WTC11 (cell line): ENCODE data around the gene RNF145. TPM values are rescaled to one million over a fixed set of nuclear protein-coding genes. Genes with fewer than 3 reads are reported as not detected.

Source experiments
- ATAC-seq: fragments of 200-7000 bp; cut with Tn5 transposase; 2 replicates; pipeline ENCODE4 v1.10.0; 2021; ENCODE audit warnings: mild to moderate bottlenecking, moderate library complexity
- CTCF ChIA-PET: fragments of 300-600 bp; sonication (Branson Sonifier 250); formaldehyde crosslinking; loops from one replicate; lab custom pipeline; 2021; ENCODE audit warnings: antibody characterized with exemption; lab: Charles Lee
- POLR2A ChIA-PET: fragments of 350-600 bp; sonication (Branson Sonifier 250); formaldehyde crosslinking; loops from one replicate; lab custom pipeline; 2021; ENCODE audit warnings: antibody characterized with exemption; lab: Charles Lee
- DNase-seq: peaks from one replicate; pipeline ENCODE4 v3.0.0; 2021; ENCODE audit warnings: low spot score
- H3K27ac Mint-ChIP-seq: 2 replicates; pipeline ENCODE4 v1.8.0; 2021; ENCODE audit warnings: mixed read lengths
- H3K27me3 Mint-ChIP-seq: 2 replicates; pipeline ENCODE4 v1.8.0; 2021; ENCODE audit warnings: low read depth, mild to moderate bottlenecking, moderate library complexity, mixed read lengths
- H3K36me3 Mint-ChIP-seq: 2 replicates; pipeline ENCODE4 v1.8.0; 2021; ENCODE audit warnings: mixed read lengths
- H3K4me1 Mint-ChIP-seq: 2 replicates; pipeline ENCODE4 v1.8.0; 2022; ENCODE audit warnings: mixed read lengths
- H3K4me3 Mint-ChIP-seq: 2 replicates; pipeline ENCODE4 v1.8.0; 2021; ENCODE audit warnings: mild to moderate bottlenecking, moderate library complexity, mixed read lengths
- H3K9me3 Mint-ChIP-seq: 2 replicates; pipeline ENCODE4 v1.8.0; 2021; ENCODE audit warnings: mixed read lengths
- AFF4 ChIP-seq: sonication (generic); formaldehyde crosslinking; IDR thresholded peaks from 2 replicates; pipeline ENCODE4 v1.8.1; 2023; ENCODE audit warnings: mild to moderate bottlenecking, missing genetic modification reagents, borderline replicate concordance
- CBFB ChIP-seq: sonication (generic); formaldehyde crosslinking; IDR thresholded peaks from 2 replicates; pipeline ENCODE4 v1.8.1; 2022; ENCODE audit warnings: mild to moderate bottlenecking, low read depth, missing genetic modification reagents
- CREB1 ChIP-seq: sonication (generic); formaldehyde crosslinking; IDR thresholded peaks from 2 replicates; pipeline ENCODE4 v1.8.0; 2023; ENCODE audit warnings: mild to moderate bottlenecking, missing genetic modification reagents
- ELF4 ChIP-seq: sonication (generic); formaldehyde crosslinking; IDR thresholded peaks from 2 replicates; pipeline ENCODE4 v1.8.1; 2022; ENCODE audit warnings: low read depth, mild to moderate bottlenecking, moderate library complexity, missing genetic modification reagents
- ESRRA ChIP-seq: sonication (generic); formaldehyde crosslinking; IDR thresholded peaks from 2 replicates; pipeline ENCODE4 v1.8.1; 2022; ENCODE audit warnings: mild to moderate bottlenecking, missing genetic modification reagents, borderline replicate concordance
- FOXP1 ChIP-seq: sonication (generic); formaldehyde crosslinking; IDR thresholded peaks from 2 replicates; pipeline ENCODE4 v1.8.0; 2022; ENCODE audit warnings: missing genetic modification reagents, mild to moderate bottlenecking, moderate library complexity, borderline replicate concordance
- IRF1 ChIP-seq: sonication (generic); formaldehyde crosslinking; IDR thresholded peaks from 2 replicates; pipeline ENCODE4 v1.8.0; 2023; ENCODE audit warnings: missing genetic modification reagents
- NFATC4 ChIP-seq: fragments of 250-450 bp; sonication (Bioruptor Pico); IDR thresholded peaks from 2 replicates; pipeline ENCODE4 v1.9.0; 2021; ENCODE audit warnings: mild to moderate bottlenecking
- NFYB ChIP-seq: sonication (generic); formaldehyde crosslinking; conservative IDR thresholded peaks from 2 replicates; pipeline ENCODE4 v1.8.0; 2022; ENCODE audit warnings: low read depth, missing genetic modification reagents
- OVOL2 ChIP-seq: fragments of 250-450 bp; sonication (Bioruptor Pico); IDR thresholded peaks from 2 replicates; pipeline ENCODE4 v1.9.0; 2021; ENCODE audit warnings: mild to moderate bottlenecking, borderline replicate concordance
- PREB ChIP-seq: sonication (generic); formaldehyde crosslinking; IDR thresholded peaks from 2 replicates; pipeline ENCODE4 v1.8.1; 2022; ENCODE audit warnings: mild to moderate bottlenecking, missing genetic modification reagents, moderate library complexity, borderline replicate concordance
- TP53 ChIP-seq: sonication (generic); formaldehyde crosslinking; IDR thresholded peaks from 2 replicates; pipeline ENCODE4 v1.8.1; 2023; ENCODE audit warnings: mild to moderate bottlenecking, missing genetic modification reagents
- ZNF138 ChIP-seq: sonication (generic); formaldehyde crosslinking; conservative IDR thresholded peaks from 2 replicates; pipeline ENCODE4 v1.8.1; 2022; ENCODE audit warnings: mild to moderate bottlenecking, moderate library complexity, missing genetic modification reagents
- ZNF281 ChIP-seq: sonication (generic); formaldehyde crosslinking; IDR thresholded peaks from 2 replicates; pipeline ENCODE4 v1.8.0; 2023; ENCODE audit warnings: mild to moderate bottlenecking, missing genetic modification reagents
- ZNF416 ChIP-seq: fragments of 250-450 bp; sonication (Bioruptor Pico); IDR thresholded peaks from 2 replicates; pipeline ENCODE4 v1.9.0; 2021; ENCODE audit warnings: mild to moderate bottlenecking, inconsistent platforms
- total RNA-seq: library from RNA; stranded (reverse); gene quantifications from 3 replicates; pipeline ENCODE4 v1.2.3, GENCODE V29; 2021
- TF ChIP-seq, protein P1 (sequence below): sonication (generic); formaldehyde crosslinking; IDR thresholded peaks from 2 replicates; pipeline ENCODE4 v1.8.1; 2023; ENCODE audit warnings: mild to moderate bottlenecking, missing genetic modification reagents
- TF ChIP-seq, protein P2 (sequence below): sonication (generic); formaldehyde crosslinking; IDR thresholded peaks from 2 replicates; pipeline ENCODE4 v1.8.1; 2023; ENCODE audit warnings: mild to moderate bottlenecking, missing genetic modification reagents
- TF ChIP-seq, protein P3 (sequence below): sonication (generic); formaldehyde crosslinking; IDR thresholded peaks from 2 replicates; pipeline ENCODE4 v1.8.1; 2022; ENCODE audit warnings: missing genetic modification reagents, borderline replicate concordance
- TF ChIP-seq, protein P4 (sequence below): fragments of 250-450 bp; sonication (Bioruptor Pico); IDR thresholded peaks from 2 replicates; pipeline ENCODE4 v2.1.2; 2022; ENCODE audit warnings: mild to moderate bottlenecking, moderate library complexity
- TF ChIP-seq, protein P5 (sequence below): sonication (generic); formaldehyde crosslinking; IDR thresholded peaks from 2 replicates; pipeline ENCODE4 v1.8.1; 2023; ENCODE audit warnings: mild to moderate bottlenecking, missing genetic modification reagents, moderate library complexity

Gene RNF145
- total RNA-seq, 1 experiment from 2014 or later = 76.8 TPM

DNA sequence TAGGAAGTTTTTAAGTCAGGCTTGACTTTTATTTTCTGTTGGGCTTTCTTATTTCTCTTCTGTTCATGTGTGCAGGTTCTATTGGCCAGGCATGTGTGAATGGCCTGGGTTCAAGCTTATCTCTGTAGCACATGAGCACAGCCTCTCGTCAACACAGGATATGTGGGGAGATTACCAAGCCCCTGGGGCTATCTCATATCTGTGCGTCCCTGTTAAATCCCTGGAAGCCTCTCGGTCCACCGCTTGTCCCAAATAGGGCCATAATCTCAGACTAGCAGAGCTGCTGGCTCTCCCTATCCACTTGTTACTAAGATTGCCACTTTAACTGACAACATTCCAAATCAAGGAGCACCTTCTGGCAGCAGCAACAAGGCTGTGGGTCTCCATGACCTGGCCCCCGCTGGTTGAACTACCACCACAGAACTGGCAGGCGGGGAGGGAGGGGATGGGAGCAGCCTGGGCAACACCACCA lies 81.2 kb downstream of the RNF145 start (continued):
- TF ChIP-seq AFF4 (CRISPR knock-in tag) = no peak
- TF ChIP-seq, protein P1, sequence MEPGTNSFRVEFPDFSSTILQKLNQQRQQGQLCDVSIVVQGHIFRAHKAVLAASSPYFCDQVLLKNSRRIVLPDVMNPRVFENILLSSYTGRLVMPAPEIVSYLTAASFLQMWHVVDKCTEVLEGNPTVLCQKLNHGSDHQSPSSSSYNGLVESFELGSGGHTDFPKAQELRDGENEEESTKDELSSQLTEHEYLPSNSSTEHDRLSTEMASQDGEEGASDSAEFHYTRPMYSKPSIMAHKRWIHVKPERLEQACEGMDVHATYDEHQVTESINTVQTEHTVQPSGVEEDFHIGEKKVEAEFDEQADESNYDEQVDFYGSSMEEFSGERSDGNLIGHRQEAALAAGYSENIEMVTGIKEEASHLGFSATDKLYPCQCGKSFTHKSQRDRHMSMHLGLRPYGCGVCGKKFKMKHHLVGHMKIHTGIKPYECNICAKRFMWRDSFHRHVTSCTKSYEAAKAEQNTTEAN (CRISPR knock-in tag) = no peak
- TF ChIP-seq ELF4 (CRISPR knock-in tag) = no peak
- no peak for TF ChIP-seq ZNF416 (CRISPR knock-in tag)

DNA sequence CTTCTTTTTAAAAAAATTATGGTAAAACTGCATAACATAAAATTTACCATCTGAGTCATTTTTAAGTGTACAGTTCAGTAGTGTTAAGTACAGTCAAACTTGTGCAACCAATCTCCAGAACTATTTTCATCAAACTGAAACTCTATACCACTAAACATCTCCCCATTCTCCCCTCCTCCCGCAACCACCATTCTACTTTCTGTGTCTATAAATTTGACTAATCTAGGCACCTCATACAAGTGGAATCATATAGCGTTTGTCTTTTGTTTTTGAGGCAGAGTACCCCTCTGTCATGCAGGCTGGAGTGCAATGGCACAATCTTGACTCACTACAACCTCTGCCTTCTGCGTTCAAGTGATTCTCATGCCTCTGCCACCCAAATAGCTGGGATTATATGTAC lies 85.7 kb downstream of the RNF145 start:
- H3K4me1 Mint-ChIP-seq = no peaks in the 10 kb centered on the region
- H3K27ac Mint-ChIP-seq = no peak overlapping the region
- H3K27me3 Mint-ChIP-seq = 0 out of 2 replicates have a peak, but pooled peaks cover 2% of the 10 kb centered on the region
- CTCF ChIA-PET = no interaction called here
- peaks cover 3% of the 10 kb centered on the region; the same call in 1 of the 2 replicates for H3K36me3 Mint-ChIP-seq
- peaks cover 41% of the 10 kb centered on the region for H3K9me3 Mint-ChIP-seq
- no peak for DNase-seq
- no peak overlapping the region for H3K4me3 Mint-ChIP-seq
- no peak for ATAC-seq
- POLR2A ChIA-PET = no interaction called here
- TF ChIP-seq TP53 (CRISPR knock-in tag) (no peak), OVOL2 (CRISPR knock-in tag) (no peak), ZNF416 (CRISPR knock-in tag) (no peak), CBFB (CRISPR knock-in tag) (no peak), ZNF138 (CRISPR knock-in tag) (no peak), CREB1 (no peak), ZNF281 (CRISPR knock-in tag) (no peak), PREB (CRISPR knock-in tag) (no peak), NFYB (no peak), ESRRA (CRISPR knock-in tag) (no peak), NFATC4 (CRISPR knock-in tag) (no peak), IRF1 (CRISPR knock-in tag) (no peak), FOXP1 (no peak)
- TF ChIP-seq, protein P2, sequence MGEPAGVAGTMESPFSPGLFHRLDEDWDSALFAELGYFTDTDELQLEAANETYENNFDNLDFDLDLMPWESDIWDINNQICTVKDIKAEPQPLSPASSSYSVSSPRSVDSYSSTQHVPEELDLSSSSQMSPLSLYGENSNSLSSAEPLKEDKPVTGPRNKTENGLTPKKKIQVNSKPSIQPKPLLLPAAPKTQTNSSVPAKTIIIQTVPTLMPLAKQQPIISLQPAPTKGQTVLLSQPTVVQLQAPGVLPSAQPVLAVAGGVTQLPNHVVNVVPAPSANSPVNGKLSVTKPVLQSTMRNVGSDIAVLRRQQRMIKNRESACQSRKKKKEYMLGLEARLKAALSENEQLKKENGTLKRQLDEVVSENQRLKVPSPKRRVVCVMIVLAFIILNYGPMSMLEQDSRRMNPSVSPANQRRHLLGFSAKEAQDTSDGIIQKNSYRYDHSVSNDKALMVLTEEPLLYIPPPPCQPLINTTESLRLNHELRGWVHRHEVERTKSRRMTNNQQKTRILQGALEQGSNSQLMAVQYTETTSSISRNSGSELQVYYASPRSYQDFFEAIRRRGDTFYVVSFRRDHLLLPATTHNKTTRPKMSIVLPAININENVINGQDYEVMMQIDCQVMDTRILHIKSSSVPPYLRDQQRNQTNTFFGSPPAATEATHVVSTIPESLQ (CRISPR knock-in tag) = no peak
- TF ChIP-seq, protein P3, sequence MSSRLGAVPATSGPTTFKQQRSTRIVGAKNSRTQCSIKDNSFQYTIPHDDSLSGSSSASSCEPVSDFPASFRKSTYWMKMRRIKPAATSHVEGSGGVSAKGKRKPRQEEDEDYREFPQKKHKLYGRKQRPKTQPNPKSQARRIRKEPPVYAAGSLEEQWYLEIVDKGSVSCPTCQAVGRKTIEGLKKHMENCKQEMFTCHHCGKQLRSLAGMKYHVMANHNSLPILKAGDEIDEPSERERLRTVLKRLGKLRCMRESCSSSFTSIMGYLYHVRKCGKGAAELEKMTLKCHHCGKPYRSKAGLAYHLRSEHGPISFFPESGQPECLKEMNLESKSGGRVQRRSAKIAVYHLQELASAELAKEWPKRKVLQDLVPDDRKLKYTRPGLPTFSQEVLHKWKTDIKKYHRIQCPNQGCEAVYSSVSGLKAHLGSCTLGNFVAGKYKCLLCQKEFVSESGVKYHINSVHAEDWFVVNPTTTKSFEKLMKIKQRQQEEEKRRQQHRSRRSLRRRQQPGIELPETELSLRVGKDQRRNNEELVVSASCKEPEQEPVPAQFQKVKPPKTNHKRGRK = no peak
- TF ChIP-seq, protein P4, sequence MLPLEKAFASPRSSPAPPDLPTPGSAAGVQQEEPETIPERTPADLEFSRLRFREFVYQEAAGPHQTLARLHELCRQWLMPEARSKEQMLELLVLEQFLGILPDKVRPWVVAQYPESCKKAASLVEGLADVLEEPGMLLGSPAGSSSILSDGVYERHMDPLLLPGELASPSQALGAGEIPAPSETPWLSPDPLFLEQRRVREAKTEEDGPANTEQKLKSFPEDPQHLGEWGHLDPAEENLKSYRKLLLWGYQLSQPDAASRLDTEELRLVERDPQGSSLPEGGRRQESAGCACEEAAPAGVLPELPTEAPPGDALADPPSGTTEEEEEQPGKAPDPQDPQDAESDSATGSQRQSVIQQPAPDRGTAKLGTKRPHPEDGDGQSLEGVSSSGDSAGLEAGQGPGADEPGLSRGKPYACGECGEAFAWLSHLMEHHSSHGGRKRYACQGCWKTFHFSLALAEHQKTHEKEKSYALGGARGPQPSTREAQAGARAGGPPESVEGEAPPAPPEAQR (CRISPR knock-in tag) = no peak
- TF ChIP-seq, protein P5, sequence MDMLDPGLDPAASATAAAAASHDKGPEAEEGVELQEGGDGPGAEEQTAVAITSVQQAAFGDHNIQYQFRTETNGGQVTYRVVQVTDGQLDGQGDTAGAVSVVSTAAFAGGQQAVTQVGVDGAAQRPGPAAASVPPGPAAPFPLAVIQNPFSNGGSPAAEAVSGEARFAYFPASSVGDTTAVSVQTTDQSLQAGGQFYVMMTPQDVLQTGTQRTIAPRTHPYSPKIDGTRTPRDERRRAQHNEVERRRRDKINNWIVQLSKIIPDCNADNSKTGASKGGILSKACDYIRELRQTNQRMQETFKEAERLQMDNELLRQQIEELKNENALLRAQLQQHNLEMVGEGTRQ (CRISPR knock-in tag) = no peak
